KOPT-K1 (cell line): Measurements from ENCODE around the gene IL2RA.
"Not testable (repeated sequence)": the region's sequence is repeated elsewhere in the genome, so short reads cannot be mapped to it uniquely, and the experiment has no call there.

Source experiments
- H3K27ac ChIP-seq: fragments of 200-600 bp; sonication (generic); 2 replicates; pipeline ENCODE4 v1.5.1; 2016; ENCODE audit warnings: antibody characterized with exemption, mild to moderate bottlenecking, low read depth, low read length; ENCODE audit not compliant: poor library complexity, severe bottlenecking
- H3K36me3 ChIP-seq: fragments of 200-600 bp; sonication (generic); 2 replicates; pipeline ENCODE4 v1.5.1; 2017; ENCODE audit warnings: antibody characterized with exemption, mild to moderate bottlenecking, low read length, moderate library complexity; ENCODE audit not compliant: insufficient read depth
- H3K9me3 ChIP-seq: fragments of 200-600 bp; sonication (generic); 2 replicates; pipeline ENCODE4 v1.5.1; 2017; ENCODE audit warnings: antibody characterized with exemption, low read length, mild to moderate bottlenecking; ENCODE audit not compliant: insufficient read depth, poor library complexity, severe bottlenecking

IL2RA gene

DNA sequence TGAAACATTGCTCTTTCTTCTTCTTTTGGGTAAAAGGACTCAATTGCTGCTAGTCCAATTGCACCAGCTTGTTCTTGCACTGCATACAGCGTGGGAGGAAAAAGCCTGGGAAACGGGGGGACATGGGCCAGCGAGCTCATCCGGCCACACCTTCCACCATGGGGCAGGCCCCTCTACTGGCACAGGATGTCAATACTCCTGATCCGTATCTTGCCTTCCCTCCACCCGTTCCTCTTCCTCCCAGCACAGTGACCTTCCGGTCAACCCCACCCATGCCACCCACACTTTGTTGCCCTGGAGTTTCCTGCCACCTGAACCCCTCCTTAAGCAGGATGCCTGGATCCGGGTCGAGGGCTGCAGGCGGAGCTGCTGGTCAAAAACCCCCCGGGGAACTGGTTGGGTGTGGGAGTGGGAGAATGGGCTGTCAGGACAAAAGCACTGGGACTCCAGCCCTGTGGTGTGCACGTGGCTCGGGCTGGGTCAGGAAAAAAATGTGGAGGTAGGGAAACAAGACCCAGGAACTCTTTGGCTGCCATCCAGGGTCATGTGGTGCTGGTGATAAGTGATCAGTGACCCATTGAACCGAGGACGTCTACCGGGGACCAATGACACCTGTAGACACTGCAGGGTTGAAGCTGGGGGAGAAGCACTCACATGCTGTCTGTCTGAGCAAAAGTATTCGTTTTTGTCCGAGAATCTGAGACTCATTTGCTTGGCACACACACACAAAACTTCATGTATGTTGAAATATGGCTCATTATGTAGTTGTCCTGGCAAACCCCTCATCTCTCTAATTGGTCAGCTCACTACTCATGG is 8.1 kb downstream of the IL2RA start:
- Histone ChIP-seq H3K36me3 (no peaks in the 10 kb centered on the region), H3K27ac (no peak overlapping the region), H3K9me3 (no peaks in the 10 kb centered on the region)

DNA sequence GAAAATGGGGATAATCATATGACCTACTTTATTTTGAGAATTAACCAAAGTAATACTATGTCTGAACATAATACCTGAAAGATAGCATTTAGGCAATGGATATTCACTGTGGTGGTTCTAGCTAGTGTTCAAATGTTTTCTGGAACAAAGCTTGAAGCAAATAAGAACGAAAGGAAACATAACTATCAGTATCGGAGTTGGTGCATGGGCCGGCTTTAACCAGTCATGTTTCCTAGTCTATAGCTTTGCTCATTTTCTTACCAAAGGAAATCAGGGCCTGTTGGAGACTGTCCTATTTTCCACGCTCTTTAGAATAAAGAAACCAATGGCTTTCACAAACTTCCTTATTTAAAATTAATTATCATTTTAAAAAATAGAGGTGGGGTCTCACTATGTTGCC is 8.9 kb downstream of the IL2RA start:
- Histone ChIP-seq H3K9me3 (no peaks in the 10 kb centered on the region), H3K27ac (no peak overlapping the region), H3K36me3 (no peaks in the 10 kb centered on the region)

DNA sequence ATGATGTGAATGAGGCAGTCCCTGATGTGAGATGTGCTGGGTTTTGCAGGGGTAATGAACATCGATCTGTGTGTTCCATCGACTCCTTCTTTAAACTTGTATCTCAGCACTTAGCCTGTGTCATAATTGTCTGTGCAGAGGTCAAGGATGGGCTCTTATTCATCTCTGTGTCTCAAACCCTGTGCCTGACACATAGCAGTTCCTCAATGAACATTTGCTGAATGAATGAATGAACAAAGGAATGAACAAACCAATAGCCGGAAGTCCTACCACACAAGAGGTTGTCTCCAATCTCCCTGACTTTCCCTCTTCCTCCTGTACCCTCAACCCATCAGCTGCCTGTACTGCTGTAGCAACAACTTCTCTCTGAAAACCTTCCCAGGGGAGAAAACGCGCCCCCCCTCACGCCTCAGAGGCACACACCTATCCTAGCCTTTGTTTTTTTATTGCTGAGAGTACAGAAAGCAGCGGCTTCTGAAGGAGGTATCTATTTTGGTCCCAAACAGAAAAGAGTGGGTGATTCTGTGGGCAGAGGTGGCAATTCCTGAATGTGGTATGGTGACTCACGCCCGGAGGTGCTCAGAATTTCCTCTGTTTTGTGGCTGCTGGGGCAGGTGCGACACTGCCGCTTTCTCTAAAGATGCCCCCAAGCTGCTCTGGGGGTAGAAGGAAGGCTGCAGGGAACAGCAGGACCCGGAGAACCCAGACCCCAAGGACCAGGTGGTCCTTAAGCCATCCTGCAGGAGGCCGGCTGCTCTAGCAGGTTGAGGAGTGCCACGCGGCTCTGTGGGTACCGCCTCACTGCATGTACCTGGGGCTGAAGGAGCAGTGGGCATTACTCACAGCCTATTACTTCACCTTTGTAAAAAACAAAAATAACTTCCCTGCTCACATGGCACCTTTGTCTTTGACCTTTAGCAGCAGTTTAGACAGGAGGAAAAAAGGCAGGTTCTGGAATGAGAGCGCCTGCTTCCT is 9.6 kb downstream of the IL2RA start:
- H3K9me3 ChIP-seq: no peaks in the 10 kb centered on the region
- H3K27ac ChIP-seq: no peak overlapping the region

DNA sequence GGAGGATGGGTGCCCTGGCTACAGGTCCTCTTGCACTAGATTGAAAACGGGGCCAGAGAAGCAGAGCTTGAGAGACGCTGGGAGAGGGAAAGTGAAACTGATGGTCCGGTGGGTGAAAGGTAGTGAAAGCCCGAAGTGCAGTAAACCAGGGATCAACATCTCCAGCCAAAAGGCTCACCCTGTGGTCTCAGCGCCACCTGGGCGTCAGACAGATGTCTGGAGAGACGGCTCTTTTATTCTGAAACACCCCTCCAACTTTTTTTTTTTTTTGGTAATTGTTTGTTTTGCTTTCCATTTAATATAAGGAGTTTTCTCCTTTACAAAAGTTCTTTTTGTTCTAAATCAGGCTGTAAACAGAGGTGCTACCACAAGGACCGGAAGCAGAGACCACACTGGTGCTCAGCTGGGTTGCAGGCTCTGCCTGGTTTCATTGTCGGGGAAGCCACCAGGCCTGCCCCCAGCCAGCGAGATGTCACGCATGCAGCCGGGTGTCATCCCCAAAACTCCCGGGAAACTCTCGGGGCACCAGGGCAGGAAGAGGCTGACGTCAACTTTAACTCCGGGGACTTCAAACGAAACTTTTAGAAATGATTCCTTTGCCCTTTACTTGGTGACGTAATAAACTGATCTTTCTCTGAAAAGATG is 11.2 kb downstream of the IL2RA start:
- H3K9me3 ChIP-seq: no peaks in the 10 kb centered on the region
- no peaks in the 10 kb centered on the region for H3K36me3 ChIP-seq
- peak overlapping the region; percentile 56 for H3K27ac ChIP-seq

More for the DNA sequence above, 9.6 kb downstream of the IL2RA start:
- no peaks in the 10 kb centered on the region for H3K36me3 ChIP-seq

DNA sequence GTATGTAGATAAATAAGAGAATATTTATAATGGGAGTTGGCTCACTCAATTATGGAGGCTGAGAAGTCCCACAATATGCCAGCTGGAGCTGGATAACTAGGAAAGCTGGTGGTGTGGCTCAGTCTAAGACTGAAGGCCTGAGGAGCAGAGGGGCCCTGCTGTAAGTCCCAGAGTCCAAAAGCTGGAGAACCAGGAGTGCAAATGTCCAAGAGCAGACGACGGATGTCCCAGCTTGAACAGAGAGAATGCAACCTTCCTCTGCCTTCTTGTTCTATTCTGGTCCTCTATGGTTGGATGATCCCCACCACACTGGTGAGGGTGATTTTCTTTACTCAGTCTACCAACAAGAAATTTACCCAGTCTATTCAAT is 13.2 kb downstream of the IL2RA start:
- no peak overlapping the region for H3K27ac ChIP-seq

DNA sequence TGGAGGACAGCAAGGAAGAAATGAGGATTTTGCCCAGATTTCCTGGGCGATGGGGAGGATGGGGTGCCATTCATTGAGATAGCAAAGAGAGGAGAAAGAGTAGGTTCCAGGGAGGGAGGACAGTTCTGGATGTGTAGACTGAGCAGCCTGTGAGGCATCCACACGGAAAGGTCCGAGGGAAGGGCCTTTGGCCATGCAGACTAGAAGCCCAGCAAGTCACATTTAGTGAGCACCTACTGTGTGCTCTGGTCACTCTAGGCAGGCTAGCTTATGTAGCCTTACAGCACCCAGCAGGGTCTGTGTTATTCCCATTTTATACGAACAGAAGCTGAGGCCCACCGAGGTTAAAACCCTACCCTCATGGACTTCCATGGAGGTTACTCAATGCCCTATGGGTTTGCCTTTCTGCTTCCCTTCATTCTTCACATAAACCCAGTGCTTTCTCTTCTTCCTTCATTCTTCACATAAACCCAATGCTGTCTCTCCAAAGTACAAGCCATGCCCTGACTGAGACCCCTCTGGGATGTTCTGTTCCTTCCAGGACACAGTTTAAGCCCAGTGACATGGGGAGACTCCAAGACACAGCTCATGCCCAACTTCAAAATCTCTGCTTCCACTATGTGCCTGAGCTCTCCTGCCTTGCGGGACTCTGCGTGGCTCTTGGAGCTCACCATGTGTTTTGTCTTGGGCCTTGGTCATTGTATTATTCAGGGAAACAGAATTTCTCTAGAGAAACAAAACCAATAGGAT is 13.7 kb downstream of the IL2RA start:
- Histone ChIP-seq H3K27ac (no peak overlapping the region), H3K36me3 (no peaks in the 10 kb centered on the region), H3K9me3 (no peaks in the 10 kb centered on the region)

More for the DNA sequence above, 13.2 kb downstream of the IL2RA start:
- no peaks in the 10 kb centered on the region for H3K36me3 ChIP-seq
- H3K9me3 ChIP-seq: no peaks in the 10 kb centered on the region

DNA sequence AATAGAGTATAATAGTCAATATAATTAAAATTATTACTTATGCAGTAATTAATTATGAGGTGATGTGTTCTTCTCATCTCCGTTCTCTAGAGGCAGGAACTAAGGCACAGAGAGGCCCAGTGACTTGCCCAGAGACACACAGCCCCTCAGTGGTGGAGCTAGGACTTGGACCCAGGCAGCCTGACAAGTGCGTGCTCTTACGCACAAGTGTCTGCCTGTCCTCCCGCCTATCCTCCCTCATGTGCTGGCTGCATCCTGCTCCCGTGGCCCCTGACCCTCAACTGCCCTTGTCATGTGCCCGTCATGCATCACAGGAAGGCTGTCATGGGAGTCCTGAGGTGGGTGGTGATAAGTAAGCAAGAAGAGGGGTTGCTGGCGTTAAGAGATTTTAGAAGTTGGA is 14.3 kb downstream of the IL2RA start:
- H3K36me3 ChIP-seq: no peaks in the 10 kb centered on the region
- H3K27ac ChIP-seq: no peak overlapping the region
- H3K9me3 ChIP-seq: no peaks in the 10 kb centered on the region

DNA sequence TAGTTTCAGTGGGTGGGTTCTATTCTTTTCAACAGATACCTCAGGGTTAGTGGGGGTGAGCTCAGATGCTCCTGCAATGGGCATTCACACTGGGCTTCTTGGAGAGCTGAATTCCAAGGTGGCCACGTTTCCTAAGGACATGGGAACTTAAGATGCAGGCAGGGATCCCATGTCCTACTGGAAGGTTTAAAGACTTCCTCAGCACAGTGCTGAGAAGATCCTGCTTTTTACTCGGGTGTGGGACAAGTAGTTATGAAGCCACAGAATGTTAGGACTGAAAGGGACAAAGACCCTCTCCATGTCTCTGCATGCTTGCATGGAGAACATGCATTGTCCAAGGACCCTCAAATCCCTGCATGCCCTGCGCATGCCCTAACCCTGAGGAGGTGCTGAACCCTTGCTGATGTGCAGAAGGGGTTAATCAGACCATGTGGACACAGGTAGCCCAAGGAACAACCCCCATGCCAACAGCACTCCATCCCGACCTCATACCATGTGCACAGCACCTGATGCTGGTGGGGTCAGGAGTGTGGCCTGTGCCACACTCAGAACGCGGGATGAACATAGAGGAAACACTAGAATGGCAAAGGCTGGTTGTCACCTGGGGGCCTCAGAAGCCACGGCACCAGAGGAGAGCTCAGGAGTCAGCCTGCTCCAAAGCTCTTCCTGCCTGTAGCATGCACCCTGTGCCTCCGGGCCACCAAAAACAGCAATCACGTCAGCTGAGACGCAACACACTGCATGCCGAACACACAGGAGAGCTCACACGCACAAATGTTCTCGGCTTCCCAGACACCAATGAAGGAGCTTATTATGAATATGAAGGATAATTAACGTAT is 15.2 kb downstream of the IL2RA start:
- Histone ChIP-seq H3K9me3 (no peaks in the 10 kb centered on the region), H3K27ac (no peak overlapping the region), H3K36me3 (no peaks in the 10 kb centered on the region)

DNA sequence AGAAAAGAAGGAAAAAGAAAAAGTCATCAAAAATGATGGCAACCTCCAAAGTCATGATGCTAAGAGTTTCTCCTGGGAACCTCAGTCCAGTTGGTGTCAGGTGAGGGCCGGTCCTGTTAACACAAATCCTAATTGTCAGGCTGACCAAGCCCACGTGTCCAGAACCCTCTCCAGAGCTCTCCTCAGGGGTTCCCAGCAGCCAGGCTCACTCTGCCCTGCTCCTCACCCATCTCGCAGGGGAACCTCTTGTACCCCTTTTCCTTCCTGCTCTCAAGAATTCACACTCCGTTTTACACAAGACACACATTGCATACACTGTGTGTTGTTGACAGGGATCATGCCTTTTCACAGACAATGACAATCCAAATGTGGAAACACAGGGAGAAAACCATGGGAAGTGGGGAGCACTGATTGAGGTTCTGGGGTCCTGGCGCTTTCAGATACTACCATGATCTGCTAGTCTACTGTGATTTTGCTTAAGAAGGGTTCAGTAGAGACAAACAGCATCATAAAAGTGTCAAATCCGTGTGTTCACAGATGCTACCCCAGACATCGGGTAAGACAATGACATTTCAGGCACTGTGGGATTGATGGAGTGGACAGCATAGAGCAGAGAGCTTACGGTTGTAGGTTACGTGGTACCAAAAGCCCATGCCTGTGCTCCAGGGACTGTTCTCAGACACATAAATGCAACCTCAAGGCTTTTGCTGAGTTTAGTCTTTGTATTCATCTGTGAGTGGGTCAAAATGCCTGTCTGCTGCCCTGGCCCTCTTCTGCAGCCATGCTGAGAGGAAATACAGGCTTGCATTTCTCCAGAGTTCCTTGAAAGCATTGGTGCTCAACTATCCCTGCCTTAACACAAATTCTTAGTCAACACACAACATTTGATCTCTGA is 16.0 kb downstream of the IL2RA start:
- Histone ChIP-seq H3K27ac (no peak overlapping the region), H3K9me3 (no peaks in the 10 kb centered on the region), H3K36me3 (no peaks in the 10 kb centered on the region)

DNA sequence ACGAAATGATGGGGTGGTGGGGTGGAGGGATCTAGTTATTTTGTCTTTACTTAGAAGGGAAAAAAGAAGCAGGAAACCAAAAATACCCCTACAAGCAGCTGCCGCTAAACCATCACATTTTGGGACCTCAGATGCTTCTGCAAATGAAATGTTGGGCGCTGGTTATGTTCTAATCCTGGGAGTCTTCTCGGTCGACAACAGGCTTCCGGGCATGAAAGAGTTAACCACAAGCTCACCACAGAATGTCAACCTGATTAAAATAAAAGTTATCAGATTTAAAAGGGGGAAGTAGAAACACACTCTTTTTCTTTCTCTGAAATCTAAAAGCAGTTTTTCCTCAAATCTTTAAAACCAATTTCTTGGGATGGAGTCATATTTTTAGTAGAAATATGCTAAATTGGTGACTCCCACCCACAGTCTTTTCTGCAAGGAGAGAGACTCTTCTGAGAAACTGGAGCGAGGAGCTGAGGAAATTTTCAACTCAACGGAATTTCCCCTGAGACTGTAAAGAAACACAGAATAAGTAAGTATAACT is 16.8 kb downstream of the IL2RA start:
- Histone ChIP-seq H3K36me3 (no peaks in the 10 kb centered on the region), H3K27ac (no peak overlapping the region), H3K9me3 (no peaks in the 10 kb centered on the region)

DNA sequence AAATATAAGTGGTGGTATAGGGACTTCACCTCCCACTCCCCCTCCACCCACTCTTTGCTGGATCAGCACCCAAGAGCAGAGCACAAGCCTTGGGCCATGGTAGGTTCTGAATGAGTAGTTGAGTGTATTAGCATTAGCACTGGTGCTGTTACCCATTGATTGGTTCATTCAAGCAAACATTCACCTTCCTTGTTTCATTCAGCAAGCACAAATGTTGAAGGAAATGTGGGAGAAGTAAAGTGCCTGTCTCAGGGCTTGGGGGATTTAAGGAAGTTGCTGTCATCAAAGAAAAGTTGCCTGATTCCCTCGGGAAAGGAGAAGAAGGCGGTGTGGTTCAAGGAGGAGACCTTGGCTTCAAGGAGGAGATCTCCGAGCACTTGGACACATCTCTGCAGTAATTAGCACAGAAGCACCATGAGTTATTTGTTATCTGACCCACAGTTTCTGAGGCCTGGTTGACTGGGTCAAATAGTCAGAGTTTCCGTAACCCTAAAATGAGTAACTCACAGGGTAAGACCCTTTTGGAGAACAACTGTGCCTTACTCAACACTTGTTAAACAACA is 17.3 kb downstream of the IL2RA start:
- Histone ChIP-seq H3K36me3 (no peaks in the 10 kb centered on the region), H3K9me3 (no peaks in the 10 kb centered on the region), H3K27ac (no peak overlapping the region)

DNA sequence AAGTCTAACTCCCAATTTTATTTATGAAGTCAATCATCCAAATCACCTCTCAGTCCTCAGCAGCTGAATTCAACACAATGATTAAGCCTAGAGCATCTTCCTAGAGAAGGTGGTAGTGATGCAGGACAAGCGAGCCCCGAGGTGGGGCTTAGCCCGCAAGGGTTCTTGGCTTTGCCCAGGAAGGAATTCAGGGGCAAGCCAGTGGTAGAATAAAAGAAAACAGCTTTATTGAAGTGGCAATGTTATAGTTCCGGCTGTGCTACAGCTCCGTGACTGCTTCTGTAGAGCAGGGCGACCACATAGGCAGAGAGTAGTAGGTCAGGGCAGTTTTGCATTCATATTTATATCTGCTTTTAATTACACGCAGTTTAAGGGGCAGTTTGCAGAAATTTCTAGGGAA is 18.1 kb downstream of the IL2RA start:
- H3K27ac ChIP-seq: no peak overlapping the region
- no peaks in the 10 kb centered on the region for H3K9me3 ChIP-seq
- no peaks in the 10 kb centered on the region for H3K36me3 ChIP-seq

DNA sequence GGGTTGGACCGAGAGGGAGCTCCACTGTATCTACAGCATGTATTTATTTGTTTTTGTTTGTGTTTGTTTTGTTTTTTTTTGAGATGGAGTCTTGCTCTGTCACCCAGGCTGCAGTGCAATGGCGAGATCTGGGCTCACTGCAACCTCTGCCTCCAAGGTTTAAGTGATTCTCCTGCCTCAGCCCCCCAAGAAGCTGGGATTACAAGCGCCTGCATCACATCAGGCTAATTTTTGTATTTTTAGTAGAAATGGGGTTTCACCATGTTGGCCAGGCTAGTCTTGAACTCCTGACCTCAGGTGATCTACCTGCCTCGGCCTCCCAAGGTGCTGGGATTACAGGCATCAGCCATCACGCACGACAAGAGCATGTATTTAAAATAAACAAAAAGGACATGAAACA is 18.8 kb downstream of the IL2RA start:
- H3K27ac ChIP-seq, H3K9me3 ChIP-seq, H3K36me3 ChIP-seq: not testable (repeated sequence)
